CD4-positive, alpha-beta T cell treated with Interleukin-12 subunit alpha and Interleukin-12 subunit beta, for 1 hour (primary cell): ENCODE measurements around the gene HOXA11.
A peak's percentile ranks its signal among the peaks of the same experiment; 100 is the strongest.

Experiments used
- DNase-seq: peaks from one replicate; pipeline ENCODE4 v3.0.0-alpha.2; 2020

The HOXA11 gene

GRCh38 chr7:27192546-27193334 lies 7.7 kb upstream of the HOXA11 start:
- DNase-seq = no peak

GRCh38 chr7:27191833-27192545 lies 7.0 kb upstream of the HOXA11 start:
- no peak for DNase-seq

GRCh38 chr7:27191161-27191731 lies 6.2 kb upstream of the HOXA11 start:
- no peak for DNase-seq

- DNase-seq = no peak
Measured at GRCh38 chr7:27189997-27190748, 5.1 kb upstream of the HOXA11 start.

GRCh38 chr7:27189295-27189996 lies 4.4 kb upstream of the HOXA11 start:
- DNase-seq = no peak

GRCh38 chr7:27188386-27189294 lies 3.6 kb upstream of the HOXA11 start:
- peak; percentile 42 for DNase-seq

GRCh38 chr7:27187475-27188385 lies 2.7 kb upstream of the HOXA11 start:
- no peak for DNase-seq

- no peak for DNase-seq
Measured at GRCh38 chr7:27186668-27187474, 1.8 kb upstream of the HOXA11 start.

GRCh38 chr7:27185854-27186667 lies 1.0 kb upstream of the HOXA11 start:
- no peak for DNase-seq

GRCh38 chr7:27184337-27185012 lies 557 bp downstream of the HOXA11 start:
- DNase-seq = no peak

GRCh38 chr7:27183682-27184336 lies 1.2 kb downstream of the HOXA11 start:
- DNase-seq = no peak

- no peak for DNase-seq
Measured at GRCh38 chr7:27182861-27183681, 2.0 kb downstream of the HOXA11 start.

GRCh38 chr7:27182285-27182841 lies 2.7 kb downstream of the HOXA11 start:
- no peak for DNase-seq

- no peak for DNase-seq
Measured at GRCh38 chr7:27181795-27182275, 3.2 kb downstream of the HOXA11 start.

GRCh38 chr7:27180431-27181420 lies 4.3 kb downstream of the HOXA11 start:
- no peak for DNase-seq
